Glomerular visceral epithelial cell (primary cell): ENCODE results near the gene CXorf58.
"Not testable (repeated sequence)": the region's sequence is repeated elsewhere in the genome, so short reads cannot be mapped to it uniquely, and the experiment has no call there.

ENCODE experiments used
- DNase-seq: peaks from one replicate; pipeline ENCODE4 v3.0.0-alpha.2; 2016; ENCODE audit errors: extremely low spot score

The CXorf58 gene

DNA sequence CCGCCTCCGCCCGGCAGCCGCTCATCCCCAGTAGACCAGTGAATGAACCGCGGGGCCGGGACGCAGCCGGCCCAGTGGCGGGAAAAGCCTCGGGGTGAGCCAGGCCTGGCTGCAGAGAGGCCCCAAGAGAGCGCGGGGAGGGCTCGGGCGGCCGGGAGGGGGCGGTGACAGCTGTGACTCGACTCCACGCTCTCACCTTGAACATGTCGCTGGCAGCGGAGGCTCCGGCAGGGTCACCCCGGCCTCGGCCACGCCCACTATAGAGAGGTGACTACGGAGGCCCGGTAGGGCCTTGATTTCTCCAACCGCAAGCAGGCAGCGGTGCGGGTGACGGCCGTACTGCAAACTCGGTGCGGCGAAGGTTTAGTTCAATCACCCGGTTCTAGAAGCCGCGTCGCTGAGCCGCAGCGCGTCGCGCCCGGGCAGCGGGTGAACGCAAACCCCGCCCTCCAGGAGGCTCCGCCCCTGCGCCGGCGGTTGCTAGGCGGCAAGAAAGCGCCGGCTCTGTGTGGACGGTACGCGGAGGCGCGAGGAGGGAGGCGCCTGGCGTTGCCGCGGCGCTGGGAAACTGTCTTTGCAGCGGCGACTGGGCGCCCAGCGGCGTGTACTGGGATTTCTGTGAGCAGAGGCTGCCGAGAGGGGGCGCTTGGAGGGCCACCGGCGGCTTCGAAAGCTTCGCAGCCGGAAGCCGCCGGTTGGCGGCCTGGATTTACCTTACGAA lies at the start of gene CXorf58, which contains the start of gene APOO:
Gene CXorf58, plus strand, starts transcription at position 509 of the 721 bp plus-strand sequence. CDS start 2,297 bp downstream, outside the sequence.
Gene APOO, minus strand, starts transcription at position 441 of the 721 bp plus-strand sequence. Its CDS starts 236 bp downstream, at position 205.
- peak; percentile 92 for DNase-seq

DNA sequence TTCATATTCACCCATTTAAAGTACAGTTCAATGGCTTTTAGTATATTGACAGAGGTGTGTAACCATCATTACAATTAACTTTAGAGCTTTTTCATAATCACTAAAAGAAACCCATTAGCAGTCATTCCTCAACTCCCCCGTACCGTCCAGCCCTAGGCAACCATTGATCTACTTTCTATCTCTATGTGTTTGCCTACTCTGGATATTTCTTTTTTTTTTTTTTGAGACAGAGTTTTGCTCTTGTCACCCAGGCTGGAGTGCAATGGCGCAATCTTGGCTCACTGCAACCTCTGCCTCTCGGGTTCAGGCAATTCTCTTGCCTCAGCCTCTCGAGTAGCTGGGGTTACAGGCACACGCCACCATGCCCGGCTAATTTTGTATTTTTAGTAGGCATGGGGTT lies 48.6 kb upstream of the CXorf58 start:
- DNase-seq, result not testable (repeated sequence)

DNA sequence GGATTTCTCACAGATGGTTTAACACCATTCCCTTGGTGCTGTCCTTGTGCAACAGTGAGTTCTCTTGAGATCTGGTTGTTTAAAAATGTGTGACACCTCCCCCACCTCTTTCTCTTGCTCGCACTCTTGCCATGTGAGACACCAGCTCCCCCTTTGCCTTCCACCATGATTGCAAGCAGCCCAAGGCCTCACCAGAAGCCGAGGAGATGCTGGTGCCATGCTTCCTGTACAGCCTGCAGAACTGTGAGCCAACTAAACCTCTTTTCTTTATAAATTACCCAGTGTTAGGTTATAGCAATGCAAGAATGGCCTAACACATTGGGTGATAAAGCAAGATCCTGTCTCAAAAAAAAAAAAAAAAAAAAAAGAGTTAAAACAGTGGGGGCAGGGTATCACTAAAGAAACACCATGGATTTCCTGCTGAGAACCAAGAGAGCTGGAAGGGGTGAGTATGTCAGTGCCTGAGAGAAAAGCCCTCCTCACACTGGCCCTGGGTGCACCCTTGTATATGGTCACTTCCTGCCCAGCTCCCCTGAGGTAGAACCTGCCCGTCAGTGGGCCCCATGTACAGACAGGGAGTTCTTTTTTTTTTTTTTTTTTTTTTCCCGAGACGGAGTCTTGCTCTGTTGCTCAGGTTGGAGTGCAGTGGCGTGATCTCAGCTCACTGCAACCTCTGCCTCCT lies 46.5 kb upstream of the CXorf58 start:
- DNase-seq, result no peak

- not testable (repeated sequence) for DNase-seq
These were observed 45.9 kb upstream of the CXorf58 start for GRCh38 chrX:23861952-23862351.

DNA sequence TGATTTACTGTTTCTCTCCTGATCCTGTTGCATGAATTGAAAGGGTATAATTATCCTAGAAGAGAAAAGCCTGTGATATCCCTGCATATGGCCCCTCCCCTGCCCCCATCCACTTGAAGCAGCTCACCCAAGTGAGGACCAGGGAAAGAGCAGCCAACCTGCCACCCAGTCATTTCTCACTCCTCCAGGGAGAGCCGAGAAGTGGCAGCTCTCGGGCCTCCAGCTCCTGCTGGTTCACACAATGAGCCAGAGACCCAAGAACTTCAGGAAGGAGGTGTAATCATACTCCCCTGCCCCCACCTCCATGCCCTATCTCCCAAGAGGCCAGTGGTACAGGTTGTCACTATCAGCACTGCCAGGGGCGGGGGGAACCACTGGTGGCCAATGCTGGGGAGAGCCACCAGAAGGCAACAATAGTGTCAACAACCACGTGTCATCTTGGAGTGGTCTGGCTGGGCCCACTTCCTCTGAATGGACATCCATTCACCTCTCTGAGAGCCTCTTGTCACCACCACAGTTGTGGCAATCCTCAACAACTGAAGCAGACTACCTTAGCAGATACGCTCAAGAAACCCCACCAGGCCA lies 43.0 kb upstream of the CXorf58 start:
- no peak for DNase-seq

DNA sequence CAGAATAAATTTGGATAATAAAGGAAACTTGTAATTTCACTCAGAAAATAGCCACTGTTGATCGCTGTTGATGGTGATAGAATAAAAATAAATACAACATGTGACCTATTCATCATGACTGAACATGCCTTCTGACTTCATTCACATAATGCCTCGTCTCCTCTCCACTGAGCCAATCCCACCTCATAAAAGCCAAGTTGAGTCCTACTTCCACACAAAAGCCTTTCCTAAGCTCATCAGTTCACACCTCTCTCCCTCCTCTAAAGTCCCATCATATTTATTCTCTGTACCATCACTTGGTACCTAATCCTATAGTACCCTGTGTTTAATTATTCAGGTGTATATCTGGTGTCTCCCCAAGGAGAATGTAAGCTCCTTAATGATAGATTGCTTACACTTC lies 37.8 kb upstream of the CXorf58 start:
- DNase-seq, result no peak

- no peak for DNase-seq
These were observed 35.8 kb upstream of the CXorf58 start for GRCh38 chrX:23871905-23872546.

DNA sequence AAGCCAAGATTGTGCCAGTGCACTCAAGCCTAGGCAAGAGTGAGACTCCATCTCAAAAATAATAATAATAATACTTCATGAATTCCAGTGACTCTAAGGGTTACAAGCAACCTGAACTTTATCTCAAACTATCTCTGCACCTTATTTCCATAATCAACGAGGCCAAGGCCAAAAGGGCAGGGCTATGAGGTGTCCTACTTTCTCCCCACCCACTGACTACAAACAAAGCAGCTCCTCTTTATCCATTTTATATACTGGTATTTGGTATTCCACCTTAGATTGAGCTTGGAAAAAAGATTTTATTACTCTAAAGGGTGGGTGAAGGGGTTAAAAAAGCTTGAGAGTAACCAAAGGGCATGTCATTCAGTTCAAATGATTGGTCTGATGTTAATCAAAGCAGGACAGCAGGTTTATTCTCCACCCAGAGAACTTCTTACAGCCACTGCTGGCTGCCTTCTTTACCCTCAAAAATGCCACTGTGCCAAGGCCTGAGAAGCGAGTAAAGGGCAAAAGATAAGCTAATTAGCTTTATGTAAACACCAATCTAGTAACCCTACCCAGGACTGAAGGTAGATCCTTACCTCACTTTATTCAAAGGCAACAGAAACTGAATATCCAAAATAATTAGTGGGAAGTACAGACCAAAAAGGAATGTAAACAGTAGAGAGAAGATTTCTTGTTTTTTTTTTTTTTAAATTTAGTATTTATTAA lies 28.3 kb upstream of the CXorf58 start:
- no peak for DNase-seq

- DNase-seq, result peak; percentile 72
These were observed 24.0 kb upstream of the CXorf58 start for GRCh38 chrX:23883737-23884354.

GRCh38 chrX:23884427-23885024 lies 23.3 kb upstream of the CXorf58 start:
- DNase-seq, result peak; percentile 73

GRCh38 chrX:23885803-23886202 lies 22.0 kb upstream of the CXorf58 start:
- no peak for DNase-seq

DNA sequence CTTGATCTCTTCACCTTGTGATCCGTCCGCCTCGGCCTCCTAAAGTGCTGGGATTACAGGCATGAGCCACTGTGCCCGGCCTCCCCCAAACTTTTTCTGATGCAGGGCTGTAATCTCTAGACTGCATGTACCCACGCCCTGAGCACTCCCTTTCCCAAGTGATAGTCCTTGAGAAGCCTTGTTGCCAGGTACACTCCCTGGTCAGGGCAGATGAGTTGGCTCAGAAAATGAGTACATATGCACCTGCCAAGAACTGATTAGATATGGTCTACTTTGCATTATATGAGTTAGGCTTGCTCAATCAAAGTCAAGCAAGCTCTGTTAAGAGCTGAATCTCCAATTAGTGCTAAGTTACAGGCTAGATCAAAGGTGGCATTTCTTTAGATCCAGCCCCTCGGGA lies 20.4 kb upstream of the CXorf58 start:
- DNase-seq, result no peak

DNA sequence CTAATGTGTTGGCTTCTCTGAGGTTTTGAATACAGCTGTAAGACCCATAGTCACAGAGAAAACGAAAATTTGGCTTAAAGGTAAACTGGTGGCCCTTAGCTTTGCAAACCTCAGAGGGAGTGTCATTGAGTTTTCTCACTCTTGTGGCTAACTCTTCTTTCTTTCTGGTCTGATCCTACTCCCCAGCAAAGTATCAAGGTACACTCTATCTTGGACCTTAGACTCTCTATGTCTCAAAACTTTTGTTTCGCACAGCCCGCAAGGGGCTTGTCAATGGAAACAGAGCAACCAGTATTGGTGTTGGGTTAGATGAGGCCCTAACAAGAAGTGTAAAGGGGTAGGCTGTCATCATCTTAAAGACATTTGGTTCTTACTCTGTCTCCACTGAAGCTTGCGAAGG lies 19.9 kb upstream of the CXorf58 start:
- DNase-seq, result no peak

DNA sequence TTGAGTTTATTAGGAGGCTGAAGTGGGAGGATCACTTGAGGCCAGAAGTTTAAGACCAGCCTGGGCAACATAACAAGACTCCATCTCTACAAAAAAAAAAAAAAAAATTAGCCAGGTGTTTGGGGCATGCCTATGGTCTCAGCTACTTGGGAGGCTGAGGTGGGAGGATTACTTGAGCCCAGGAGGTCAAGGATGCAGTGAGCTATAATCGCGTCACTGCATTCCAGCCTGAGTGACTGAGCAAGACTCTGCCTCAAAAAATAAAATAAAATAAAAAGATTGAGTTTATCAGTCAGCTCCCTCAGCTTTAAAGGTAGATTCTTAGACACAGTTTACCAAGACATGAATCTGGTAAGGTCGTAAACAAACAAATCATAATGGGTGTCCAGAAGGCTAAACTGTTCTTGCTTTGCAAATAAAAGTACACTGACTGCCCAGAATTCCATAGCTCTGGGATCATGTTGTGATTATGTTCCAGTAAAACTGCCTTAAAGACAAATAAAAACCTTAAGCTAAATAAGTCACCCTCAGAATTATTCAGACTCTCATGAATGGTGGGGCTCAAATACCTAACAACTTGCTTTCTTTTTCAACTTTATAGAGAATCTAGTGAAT lies 18.8 kb upstream of the CXorf58 start:
- no peak for DNase-seq

- DNase-seq, result no peak
These were observed 16.9 kb upstream of the CXorf58 start for GRCh38 chrX:23890933-23891332.

DNA sequence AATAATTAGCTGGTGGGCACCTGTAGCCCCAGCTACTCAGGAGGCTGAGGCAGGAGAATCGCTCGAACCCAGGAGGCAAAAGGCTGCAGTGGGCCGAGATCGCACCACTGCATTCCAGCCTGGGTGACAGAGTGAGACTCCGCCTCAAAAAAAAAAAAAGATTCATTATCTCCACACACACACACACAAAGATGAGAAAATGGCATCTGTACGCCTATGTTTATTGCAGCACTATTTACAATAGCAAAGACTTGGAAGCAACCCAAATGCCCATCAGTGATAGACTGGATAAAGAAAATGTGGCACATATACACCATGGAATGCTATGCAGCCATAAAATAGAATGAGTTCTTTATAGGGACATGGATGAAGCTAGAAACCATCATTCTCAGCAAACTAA lies 12.8 kb upstream of the CXorf58 start:
- not testable (repeated sequence) for DNase-seq

DNA sequence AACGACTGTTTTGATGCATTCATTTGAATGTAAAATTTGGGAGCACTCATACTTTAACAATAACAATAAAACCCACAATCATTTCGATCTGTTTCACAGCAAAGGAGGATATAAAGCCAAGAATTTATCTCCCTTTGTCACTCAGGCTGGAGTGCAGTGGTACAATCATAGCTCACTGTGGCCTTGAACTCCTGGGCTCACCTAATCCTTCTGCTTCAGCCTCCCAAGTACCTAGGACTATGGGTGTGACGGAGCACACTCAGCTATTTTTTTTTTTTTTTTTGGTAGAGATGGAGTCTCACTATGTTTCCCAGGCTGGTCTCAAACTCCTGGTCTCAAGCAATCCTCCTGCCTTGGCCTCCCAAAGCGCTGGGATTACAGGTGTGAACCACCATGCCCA lies 11.3 kb upstream of the CXorf58 start:
- not testable (repeated sequence) for DNase-seq

- DNase-seq, result no peak
These were observed 10.8 kb upstream of the CXorf58 start for GRCh38 chrX:23896981-23897380.

DNA sequence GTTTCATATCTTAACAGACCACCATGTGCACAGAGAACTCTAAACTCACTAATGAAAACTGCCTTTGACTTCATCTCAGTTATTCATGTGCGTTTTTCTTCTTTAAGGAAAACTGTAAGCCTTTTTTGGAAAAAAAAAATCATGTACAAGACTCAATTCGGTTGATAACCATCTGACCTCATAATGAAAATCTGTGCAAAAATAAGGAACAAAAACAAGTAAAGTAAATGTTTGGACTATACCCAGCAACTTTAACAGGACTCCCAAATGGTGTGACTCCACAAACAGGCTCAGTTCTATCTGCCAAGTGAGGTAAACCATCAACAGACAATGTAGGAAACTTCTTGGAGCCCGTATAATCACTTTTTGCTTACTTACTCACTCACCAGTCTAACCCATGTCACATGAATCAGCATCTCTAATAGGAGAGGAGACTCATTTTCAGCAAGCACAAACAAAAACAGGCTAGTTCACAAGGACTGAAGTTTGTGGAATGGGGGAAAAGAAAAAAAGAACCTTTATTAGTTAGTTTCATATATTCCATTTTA lies 9.3 kb upstream of the CXorf58 start:
- no peak for DNase-seq

DNA sequence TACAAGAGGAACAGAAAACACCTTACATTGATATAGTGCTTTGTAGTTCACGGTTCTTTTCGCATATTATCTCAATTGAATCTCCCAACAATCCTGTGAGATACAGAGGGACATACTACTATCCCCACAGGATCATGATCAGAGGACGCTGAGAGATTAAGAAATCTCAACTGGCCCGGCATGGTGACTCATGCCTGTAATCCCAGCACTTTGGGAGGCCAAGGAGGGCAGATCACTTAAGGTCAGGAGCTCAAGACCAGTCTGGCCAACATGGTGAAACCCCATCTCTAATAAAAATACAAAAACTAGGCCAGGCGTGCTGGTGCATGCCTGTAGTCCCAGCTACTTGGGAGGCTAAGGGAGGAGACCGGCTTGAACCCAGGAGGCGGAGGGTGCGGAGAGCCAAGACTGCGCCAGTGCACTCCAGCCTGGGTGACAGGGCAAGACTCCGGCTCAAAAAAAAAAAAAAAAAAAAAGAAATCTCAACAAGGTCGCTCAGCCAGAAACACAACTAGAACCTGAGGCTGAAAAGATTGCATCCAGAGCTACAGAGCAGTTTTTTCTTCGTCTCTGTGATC lies 7.5 kb upstream of the CXorf58 start:
- no peak for DNase-seq
